HG03064 (cell line): Measurements from ENCODE around the gene RAB31.
"Not testable (repeated sequence)": the region's sequence is repeated elsewhere in the genome, so short reads cannot be mapped to it uniquely, and the experiment has no call there.

Experiments used
- ATAC-seq: cut with Tn5 transposase; IDR thresholded peaks from one replicate; pipeline ENCODE4 v1.9.1; 2021; ENCODE audit warnings: low read depth; ENCODE audit not compliant: unreplicated experiment

Gene RAB31

DNA sequence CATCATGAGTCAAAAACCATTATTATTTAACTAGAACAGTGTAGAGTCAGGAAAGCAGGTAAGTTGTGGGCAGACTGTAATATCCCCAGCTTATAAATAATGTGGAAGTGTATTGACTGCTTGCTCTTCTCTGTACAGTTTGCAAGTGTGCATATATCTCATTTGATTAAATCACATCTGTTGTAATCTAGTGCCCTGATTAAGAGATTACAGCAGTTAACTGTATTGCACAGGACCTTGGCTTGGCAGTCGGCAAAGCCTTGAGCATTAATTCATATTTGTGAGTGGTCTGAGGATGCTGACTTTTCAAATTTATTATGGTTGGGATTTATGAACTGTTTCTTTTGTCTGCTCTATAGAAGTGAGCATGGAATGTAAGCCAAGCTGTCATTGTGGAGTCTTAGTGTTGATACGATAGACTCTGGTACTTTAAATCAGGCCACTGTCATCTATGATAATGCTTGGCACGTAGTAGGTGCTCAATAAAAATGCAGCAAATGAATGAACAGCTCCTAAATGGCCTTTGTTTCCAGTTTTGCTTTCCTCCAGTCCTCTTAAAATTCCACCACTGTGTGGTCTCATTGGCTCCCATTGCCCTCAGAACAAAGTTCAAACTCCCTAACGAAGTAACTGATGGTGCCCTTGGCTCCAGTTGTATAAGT is 48.3 kb downstream of the RAB31 start:
- ATAC-seq: no peak

- ATAC-seq: no peak
Measured at GRCh38 chr18:9756933-9757470, 48.9 kb downstream of the RAB31 start.

DNA sequence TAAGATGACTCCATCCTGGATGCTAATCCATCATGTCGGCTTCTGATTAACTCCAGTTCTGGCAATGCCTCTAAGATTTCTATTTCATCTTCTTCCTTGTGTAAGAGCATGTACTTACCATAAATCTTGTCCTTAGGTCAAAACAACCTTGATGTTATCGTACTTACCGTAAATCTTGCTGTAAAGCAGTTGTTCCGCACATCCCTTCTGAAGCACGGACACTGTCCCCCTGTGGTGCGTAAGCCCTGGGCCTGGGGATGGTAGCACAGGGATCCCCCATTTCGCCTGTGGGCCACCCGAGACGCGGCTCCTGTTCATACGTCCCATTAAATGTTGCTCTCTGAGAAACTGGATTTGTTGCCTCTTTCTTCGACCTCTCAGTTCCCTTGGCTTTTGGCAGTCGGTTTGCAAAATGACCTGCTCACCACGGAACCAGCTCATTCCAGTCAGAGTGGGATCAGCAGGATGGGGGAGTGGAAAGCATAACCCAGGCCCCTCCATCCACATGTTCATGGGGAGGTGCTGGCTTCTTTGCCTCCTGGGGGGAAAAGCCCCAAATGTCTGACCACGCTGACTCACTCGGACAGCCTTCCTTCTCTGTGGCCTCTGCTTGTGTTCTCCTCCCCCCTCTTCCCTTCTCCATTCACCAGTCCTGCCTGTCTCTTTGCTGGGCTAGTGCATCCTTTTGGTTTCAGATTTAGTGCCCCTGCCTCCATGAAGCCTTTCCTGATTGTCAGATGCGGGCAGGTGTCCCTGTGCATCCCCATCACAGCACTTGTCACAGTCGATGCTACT is 49.9 kb downstream of the RAB31 start:
- no peak for ATAC-seq

- no peak for ATAC-seq
Measured at GRCh38 chr18:9758624-9759075, 50.5 kb downstream of the RAB31 start.

GRCh38 chr18:9760641-9761040 is 52.5 kb downstream of the RAB31 start:
- no peak for ATAC-seq

- ATAC-seq: no peak
Measured at GRCh38 chr18:9762526-9762925, 54.4 kb downstream of the RAB31 start.

DNA sequence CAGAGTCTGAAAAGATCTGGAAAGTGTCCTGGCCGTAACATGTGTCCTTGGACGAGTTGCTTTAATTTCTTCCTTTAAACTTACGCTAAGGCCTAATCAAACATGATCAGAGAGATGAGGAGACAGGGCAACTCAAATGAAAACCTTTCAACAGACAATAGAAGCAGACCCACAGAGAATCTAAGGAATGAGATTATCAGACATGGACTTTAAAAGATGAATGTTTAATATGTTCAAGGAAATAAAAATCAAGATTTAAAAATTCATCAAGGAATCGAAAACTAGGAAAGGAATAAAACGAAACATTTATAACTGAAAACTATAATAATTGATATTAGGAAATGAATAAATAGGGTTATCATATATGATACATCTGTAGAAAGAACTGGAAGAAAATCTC is 55.1 kb downstream of the RAB31 start:
- no peak for ATAC-seq

DNA sequence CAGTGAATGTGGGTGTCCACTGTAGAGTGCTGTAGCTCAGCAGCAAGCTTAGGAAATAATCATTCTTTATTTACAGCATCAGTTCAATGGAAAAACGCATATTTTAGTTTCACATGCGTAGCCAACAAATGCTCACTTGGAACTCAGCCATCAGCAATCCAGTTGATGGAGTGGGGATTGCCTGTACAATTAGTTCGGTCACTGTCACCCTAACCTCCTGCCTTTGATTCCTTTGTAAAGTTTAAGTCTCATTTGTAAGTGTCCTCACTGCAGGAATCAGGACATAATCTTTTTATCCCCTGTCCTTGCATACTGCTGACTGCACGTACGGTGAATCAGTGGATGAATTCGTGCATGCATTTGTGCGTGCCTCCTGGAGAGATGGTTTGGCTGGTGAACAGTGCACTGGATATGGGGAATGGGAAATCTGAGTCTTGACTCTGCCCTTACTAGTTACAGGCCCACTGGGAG is 55.9 kb downstream of the RAB31 start:
- no peak for ATAC-seq

GRCh38 chr18:9765501-9765900 is 57.4 kb downstream of the RAB31 start:
- ATAC-seq: no peak

DNA sequence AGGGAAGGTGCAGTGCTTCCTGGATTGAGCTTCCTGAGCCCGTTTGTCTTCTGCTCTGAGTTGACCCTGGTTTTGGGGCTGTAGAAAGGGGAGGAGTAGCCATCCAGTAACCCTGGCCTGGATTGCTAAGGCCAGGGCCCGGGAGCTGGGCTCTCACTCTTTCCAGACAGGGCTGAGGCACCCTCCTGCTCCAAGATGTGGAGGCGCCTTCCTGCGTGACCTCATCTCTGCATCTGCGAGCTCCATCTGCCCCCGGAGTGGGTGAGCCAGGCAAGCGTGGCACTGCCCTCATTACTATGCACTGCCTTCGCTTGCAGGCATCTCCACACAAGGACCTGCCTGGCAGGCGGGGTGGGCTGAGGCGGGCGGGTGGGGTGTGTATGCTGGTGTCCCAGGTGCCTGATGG is 58.0 kb downstream of the RAB31 start:
- no peak for ATAC-seq

GRCh38 chr18:9766740-9767139 is 58.6 kb downstream of the RAB31 start:
- no peak for ATAC-seq

GRCh38 chr18:9768071-9768691 is 60.1 kb downstream of the RAB31 start:
- ATAC-seq: not testable (repeated sequence)

GRCh38 chr18:9770111-9770510 is 62.0 kb downstream of the RAB31 start:
- not testable (repeated sequence) for ATAC-seq

- ATAC-seq: peak; percentile 81
Measured at GRCh38 chr18:9771261-9771976, 63.3 kb downstream of the RAB31 start.

DNA sequence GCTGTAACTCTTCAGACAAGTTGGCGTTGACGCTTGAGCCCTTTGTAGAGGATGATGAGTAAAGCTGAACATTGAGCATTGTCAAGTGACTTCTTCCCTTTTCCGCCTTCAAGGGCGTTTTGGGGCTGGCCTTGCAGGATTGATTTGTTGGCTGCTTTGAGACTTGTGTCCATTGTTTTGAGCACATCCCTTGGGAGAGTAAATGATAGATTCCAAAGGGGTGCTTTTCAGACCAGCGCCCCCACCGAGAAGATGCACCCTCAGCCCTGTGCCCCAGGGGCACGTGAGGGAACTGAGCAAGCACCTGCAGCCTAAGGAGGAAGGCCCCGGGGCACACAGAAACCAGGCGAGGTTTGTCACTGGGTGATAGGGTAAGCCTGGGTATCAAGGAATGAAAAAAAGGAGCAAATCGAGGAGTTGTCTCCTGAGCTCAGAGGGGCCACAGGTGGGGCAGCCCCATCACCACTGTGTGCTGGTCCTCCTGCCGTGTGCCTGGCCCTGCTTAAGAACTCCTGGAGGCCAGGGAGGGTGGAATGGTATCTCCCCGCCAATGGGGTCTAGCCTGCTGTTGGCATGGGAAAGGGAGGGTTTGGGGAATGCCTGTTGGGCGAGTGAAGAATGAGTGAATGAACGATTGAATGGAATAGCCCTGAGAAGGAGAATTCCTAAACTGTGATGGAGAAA is 64.0 kb downstream of the RAB31 start:
- ATAC-seq: no peak

- ATAC-seq: no peak
Measured at GRCh38 chr18:9772847-9773677, 65.0 kb downstream of the RAB31 start.

DNA sequence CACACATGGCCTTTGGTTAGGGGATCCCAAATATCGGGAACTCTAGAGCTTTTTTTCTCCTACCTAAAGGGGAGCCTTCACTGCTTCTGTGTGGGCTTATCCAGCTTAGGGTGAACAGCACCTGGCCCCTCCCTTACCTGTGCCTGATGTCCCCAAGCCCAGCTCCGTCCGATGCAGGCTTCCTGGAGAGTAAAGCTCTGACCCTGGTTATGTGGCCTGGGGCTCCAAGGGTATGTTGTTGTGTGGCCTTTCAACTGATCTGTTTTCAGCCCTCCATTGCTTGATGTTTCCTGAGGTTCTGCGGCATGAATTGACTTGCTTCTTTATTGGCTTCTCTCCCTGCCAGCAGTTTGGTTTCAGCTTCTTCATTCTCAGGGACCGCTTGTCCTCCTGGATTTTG is 66.0 kb downstream of the RAB31 start:
- no peak for ATAC-seq

GRCh38 chr18:9775178-9775577 is 67.1 kb downstream of the RAB31 start:
- ATAC-seq: no peak

DNA sequence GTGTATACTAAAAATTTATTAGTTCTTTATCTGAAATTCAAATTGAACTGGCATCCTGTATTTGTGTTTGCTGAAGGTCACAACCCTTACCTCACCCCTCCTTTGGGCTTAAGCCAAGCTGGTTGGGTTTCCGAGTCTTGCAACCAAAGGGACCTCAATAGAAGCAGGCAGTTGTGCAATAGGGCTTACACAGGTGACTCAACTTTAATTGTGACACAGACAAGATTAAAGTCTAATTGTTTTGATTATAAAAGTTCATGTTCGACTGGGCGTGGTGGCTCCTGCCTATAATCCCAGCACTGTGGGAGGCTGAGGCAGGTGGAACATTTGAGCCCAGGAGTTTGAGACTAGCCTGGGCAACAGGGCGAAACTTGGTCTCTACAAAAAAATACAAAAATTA is 71.5 kb downstream of the RAB31 start:
- no peak for ATAC-seq
